Stomach (tissue), 9 donors: ENCODE results near the gene GLUD2. TPM values are rescaled to one million over a fixed set of nuclear protein-coding genes. Genes with fewer than 3 reads are reported as not detected.
"Not testable (repeated sequence)": the region's sequence is repeated elsewhere in the genome, so short reads cannot be mapped to it uniquely, and the experiment has no call there.

ENCODE experiments used
- DNase-seq, 2 donors: peaks; one replicate each; pipeline versions ENCODE4 v3.0.0 to v3.0.0-alpha.2; 2013 to 2019
- H3K27ac ChIP-seq, 5 donors: fragments of 200-600 bp in 4 of 5; sonication (generic) in 4 of 5; one replicate each; pipeline ENCODE4 v1.5.1; 2013 to 2019; ENCODE audit warnings: mild to moderate bottlenecking in 1 of 5, moderate library complexity in 1 of 5
- H3K27me3 ChIP-seq, 3 donors: fragments of 200-600 bp; sonication (generic); one replicate each; pipeline ENCODE4 v1.5.1; 2017 to 2019; ENCODE audit warnings: mixed run types in 1 of 3
- H3K36me3 ChIP-seq, 4 donors: fragments of 200-600 bp; sonication (generic); 1 replicate in 3 of 4; 2 replicates in 1 of 4; pipeline ENCODE4 v1.5.1; 2016 to 2019
- H3K4me1 ChIP-seq, 4 donors: fragments of 200-600 bp; sonication (generic); one replicate each; pipeline ENCODE4 v1.5.1; 2016 to 2019
- H3K4me3 ChIP-seq, 4 donors: fragments of 200-600 bp; sonication (generic) in 3 of 4; one replicate each; pipeline ENCODE4 v1.5.1; 2016 to 2019; ENCODE audit warnings: mild to moderate bottlenecking in 1 of 4
- H3K9me3 ChIP-seq, 4 donors: fragments of 200-600 bp; sonication (generic); one replicate each; pipeline ENCODE4 v1.5.1; 2016 to 2019
- CTCF ChIP-seq, 7 experiments: fragments of 450-650 bp in 4 of 7; fragments of 200-600 bp in 3 of 7; sonication (generic) in 3 of 7; IDR thresholded peaks; one replicate each; pipeline ENCODE4 v1.5.1; 2016 to 2019; ENCODE audit warnings: antibody characterized with exemption in 7 of 7, control low read depth in 2 of 7, mild to moderate bottlenecking in 1 of 7
- EP300 ChIP-seq: sonication (generic); formaldehyde crosslinking; IDR thresholded peaks from one replicate; pipeline ENCODE4 v1.6.1; 2017; ENCODE audit warnings: antibody characterized with exemption
- POLR2A ChIP-seq, 4 donors: fragments of 450-650 bp; IDR thresholded peaks; one replicate each; pipeline ENCODE4 v1.6.1; 2016; ENCODE audit warnings: antibody characterized with exemption in 4 of 4, control low read depth in 2 of 4, mild to moderate bottlenecking in 1 of 4, moderate library complexity in 1 of 4
- POLR2AphosphoS5 ChIP-seq, 3 donors: sonication (generic); formaldehyde crosslinking; IDR thresholded peaks; one replicate each; pipeline ENCODE4 v1.6.1; 2016; ENCODE audit warnings: antibody characterized with exemption in 3 of 3
- WGBS, 5 donors: extraction: QIAGEN DNeasy Blood & Tissue Kit in 3 of 5; methylation state at CpG; one replicate each; pipeline versions ENCODE4 v1.1.5 to v1.1.7; 2013 to 2018; 5-methylcytosine and 5-hydroxymethylcytosine counted together
- intact Hi-C: fragments of 100-400 bp; cut with DNase I; formaldehyde crosslinking; loops from one replicate; pipeline ENCODE4 v1.15.1; 2023; ENCODE audit warnings: low total_unique reads
- polyA plus RNA-seq, 3 donors: library from polyadenylated mRNA; stranded (reverse); fragments of 200-250 nt; gene quantifications; one replicate each; pipeline ENCODE4 v1.2.3, GENCODE V29; 2013
- total RNA-seq, 5 donors: library from RNA; depleted of rRNA; stranded (reverse); fragments of >200 nt; gene quantifications; one replicate each; pipeline versions ENCODE4 v1.1.0 to v1.2.3, GENCODE V29; 2014 to 2016
- donor health status: healthy with polysubstance abuse.
- donor health status: Bipolar disorder and iron deficiency.
- donor health status: healthy.

Gene GLUD2
- total and polyA plus RNA-seq, 8 donors, result 0.18 to 2.8 (median 0.45) TPM; not detected in 1

GRCh38 chrX:121062289-121062688 lies 14.9 kb downstream of the GLUD2 start:
- Histone ChIP-seq H3K27ac (no peak overlapping the region), H3K9me3 (peaks cover 0 to 10% (median 0%) of the 10 kb centered on the region in 4 donors), H3K4me1 (no peaks in the 10 kb centered on the region), H3K36me3 (no peaks in the 10 kb centered on the region), H3K4me3 (no peak overlapping the region), H3K27me3 (no peaks in the 10 kb centered on the region)
- no peak for DNase-seq
- intact Hi-C loops, result no loop called here
- WGBS, 5 donors, result 86 to 96% (median 93%) methylated on average over 3 of the region's 3 CpGs
- TF ChIP-seq POLR2A (IDR thresholded peaks at IDR 0.05), result no peak
- TF ChIP-seq CTCF (IDR thresholded peaks at IDR 0.05), result no peak
- no peak for TF ChIP-seq EP300
- TF ChIP-seq POLR2AphosphoS5 (IDR thresholded peaks at IDR 0.05), result no peak

GRCh38 chrX:121064579-121064978 lies 17.2 kb downstream of the GLUD2 start:
- H3K27me3 ChIP-seq, result no peaks in the 10 kb centered on the region
- 77 to 95% (median 87%) methylated on average over 4 to 6 of the region's 6 CpGs for WGBS, 5 donors
- peaks cover 0 to 10% (median 0%) of the 10 kb centered on the region in 4 donors for H3K9me3 ChIP-seq
- H3K4me3 ChIP-seq, result no peak overlapping the region
- DNase-seq, result no peak
- no peaks in the 10 kb centered on the region for H3K36me3 ChIP-seq
- no peaks in the 10 kb centered on the region for H3K4me1 ChIP-seq
- no peak for TF ChIP-seq POLR2A (IDR thresholded peaks at IDR 0.05)
- no peak for TF ChIP-seq EP300
- TF ChIP-seq POLR2AphosphoS5 (IDR thresholded peaks at IDR 0.05), result no peak
- no peak overlapping the region for H3K27ac ChIP-seq
- intact Hi-C loops, result no loop called here

GRCh38 chrX:121084247-121084646 lies 36.8 kb downstream of the GLUD2 start:
- intact Hi-C loops, H3K27ac ChIP-seq, DNase-seq, H3K27me3 ChIP-seq, H3K4me1 ChIP-seq, H3K36me3 ChIP-seq, H3K4me3 ChIP-seq: not testable (repeated sequence)
- 52 to 58% (median 54%) methylated on average over 2 of the region's 2 CpGs for WGBS, 5 donors
- H3K9me3 ChIP-seq, result peaks cover 0 to 13% (median 2%) of the 10 kb centered on the region in 4 donors

- Histone ChIP-seq H3K36me3 (no peaks in the 10 kb centered on the region), H3K4me1 (no peaks in the 10 kb centered on the region), H3K9me3 (peaks cover 0 to 13% (median 2%) of the 10 kb centered on the region in 4 donors), H3K4me3 (no peak overlapping the region), H3K27ac (no peak overlapping the region), H3K27me3 (no peaks in the 10 kb centered on the region)
- 69 to 87% (median 78%) methylated on average over 3 of the region's 3 CpGs for WGBS, 5 donors
- DNase-seq, result no peak
- intact Hi-C loops, result no loop called here
- TF ChIP-seq CTCF (IDR thresholded peaks at IDR 0.05), result no peak
- TF ChIP-seq EP300, result no peak
- no peak for TF ChIP-seq POLR2A (IDR thresholded peaks at IDR 0.05)
- no peak for TF ChIP-seq POLR2AphosphoS5 (IDR thresholded peaks at IDR 0.05)
Measured at GRCh38 chrX:121084903-121085611, 37.6 kb downstream of the GLUD2 start.

GRCh38 chrX:121085612-121086010 lies 38.2 kb downstream of the GLUD2 start:
- H3K36me3 ChIP-seq, result no peaks in the 10 kb centered on the region
- H3K4me3 ChIP-seq, result no peak overlapping the region
- 70 to 100% (median 80%) methylated on average over 1 to 2 of the region's 2 CpGs for WGBS, 5 donors
- H3K27me3 ChIP-seq, result no peaks in the 10 kb centered on the region
- no peak for DNase-seq
- H3K27ac ChIP-seq, result no peak overlapping the region
- peaks cover 0 to 13% (median 2%) of the 10 kb centered on the region in 4 donors for H3K9me3 ChIP-seq
- no peaks in the 10 kb centered on the region for H3K4me1 ChIP-seq
- intact Hi-C loops, result no loop called here
- no peak for TF ChIP-seq CTCF (IDR thresholded peaks at IDR 0.05)
- no peak for TF ChIP-seq POLR2A (IDR thresholded peaks at IDR 0.05)
